Astrocyte of the hippocampus (primary cell): Measurements from ENCODE around the gene SPNS3.

Experiments
- DNase-seq: peaks from one replicate; pipeline ENCODE4 v3.0.0; 2011; ENCODE audit warnings: low read depth, low spot score

Gene SPNS3

DNA sequence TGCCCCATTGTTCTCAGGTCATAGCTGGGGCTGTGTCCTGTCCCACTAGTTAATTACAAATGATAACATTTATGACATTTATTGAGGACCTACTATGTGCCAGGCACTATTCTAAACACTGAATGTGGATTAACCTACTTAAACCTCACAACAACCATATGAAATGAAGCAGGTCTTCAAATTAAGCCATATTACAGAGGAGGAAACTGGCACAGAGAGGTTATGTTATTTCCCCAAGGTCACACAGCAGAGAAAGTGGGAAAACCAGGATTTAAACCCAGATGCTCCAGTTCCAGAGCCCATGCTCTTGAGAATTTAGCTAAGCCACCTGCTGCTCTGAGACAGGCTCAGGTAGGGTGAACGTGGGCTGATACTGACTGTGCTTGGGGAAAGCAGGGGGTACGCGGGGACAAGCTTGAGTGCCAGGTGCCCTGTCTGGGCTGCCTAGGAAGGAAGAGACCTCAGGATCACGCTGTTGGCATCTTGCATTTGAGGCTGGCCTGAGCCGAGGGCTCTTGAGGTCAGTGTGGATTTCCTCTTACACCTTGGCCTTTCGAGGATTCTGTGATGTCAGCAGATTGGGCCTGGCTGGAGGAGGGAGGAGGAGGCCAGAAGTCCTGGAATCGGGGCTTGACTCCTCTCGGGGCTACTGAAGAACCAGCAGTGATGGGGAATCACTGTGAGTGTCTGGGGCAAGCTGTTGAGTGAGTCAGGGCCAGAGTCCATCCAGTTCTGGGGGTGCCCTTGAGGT, 73.8 kb downstream of the SPNS3 start:
- no peak for DNase-seq

DNA sequence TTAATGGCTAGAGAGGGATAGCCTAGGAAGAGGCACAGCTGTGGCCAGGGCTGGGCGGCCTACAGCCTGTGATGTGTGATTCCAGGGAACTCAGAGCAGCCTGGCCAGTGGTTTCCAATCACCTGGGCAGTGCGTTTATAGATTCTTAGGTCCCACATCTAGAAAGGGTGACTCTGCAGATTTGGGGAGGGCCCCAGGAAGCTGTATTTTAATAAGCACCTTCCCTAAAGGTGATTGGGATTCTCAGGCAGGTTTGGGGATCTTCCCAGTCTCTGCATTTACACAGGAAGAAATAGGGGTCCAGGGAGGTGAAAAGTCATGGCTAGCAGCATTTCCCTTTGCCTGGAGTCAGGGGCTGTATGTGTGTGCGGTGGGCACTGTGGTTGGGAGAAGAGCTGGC, 74.5 kb downstream of the SPNS3 start:
- no peak for DNase-seq

DNA sequence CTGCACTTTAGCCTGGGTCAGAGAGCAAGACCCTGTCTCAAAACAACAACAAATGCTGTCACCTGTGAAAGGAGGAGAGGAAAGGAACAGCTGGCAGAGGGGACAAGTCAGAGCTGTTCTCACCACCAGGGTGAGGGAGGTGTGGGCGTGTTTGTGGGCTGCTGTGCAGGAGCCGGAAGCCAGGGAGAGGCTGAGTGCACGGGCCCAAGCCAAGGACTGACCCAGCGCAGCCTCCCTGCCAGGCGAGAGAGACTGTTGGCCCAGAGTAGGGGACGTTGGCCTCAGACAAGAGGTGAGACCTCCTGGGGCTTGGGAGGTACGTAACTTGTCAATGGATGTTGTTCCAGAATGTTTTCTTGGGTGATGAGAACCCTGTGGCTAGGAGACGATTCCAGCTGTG, 75.7 kb downstream of the SPNS3 start:
- DNase-seq: peak; percentile 36

GRCh38 chr17:4509923-4510617, 76.3 kb downstream of the SPNS3 start:
- DNase-seq: peak; percentile 46

DNA sequence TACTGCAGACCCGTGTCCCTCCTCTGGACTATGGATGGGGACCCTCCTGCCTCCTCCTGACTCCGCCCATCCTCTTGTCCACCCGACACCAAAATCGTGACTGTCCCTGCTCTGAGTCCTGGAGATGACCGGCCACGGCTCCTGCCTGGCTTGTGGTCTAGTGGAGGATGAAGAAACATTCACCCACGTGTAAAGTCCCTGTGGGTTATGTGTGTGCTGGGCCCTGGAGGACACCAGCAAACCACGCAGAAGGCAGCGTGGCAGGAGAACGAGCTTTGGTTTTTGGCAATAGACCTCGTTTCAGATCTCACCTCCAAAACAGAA, 76.8 kb downstream of the SPNS3 start:
- no peak for DNase-seq

DNA sequence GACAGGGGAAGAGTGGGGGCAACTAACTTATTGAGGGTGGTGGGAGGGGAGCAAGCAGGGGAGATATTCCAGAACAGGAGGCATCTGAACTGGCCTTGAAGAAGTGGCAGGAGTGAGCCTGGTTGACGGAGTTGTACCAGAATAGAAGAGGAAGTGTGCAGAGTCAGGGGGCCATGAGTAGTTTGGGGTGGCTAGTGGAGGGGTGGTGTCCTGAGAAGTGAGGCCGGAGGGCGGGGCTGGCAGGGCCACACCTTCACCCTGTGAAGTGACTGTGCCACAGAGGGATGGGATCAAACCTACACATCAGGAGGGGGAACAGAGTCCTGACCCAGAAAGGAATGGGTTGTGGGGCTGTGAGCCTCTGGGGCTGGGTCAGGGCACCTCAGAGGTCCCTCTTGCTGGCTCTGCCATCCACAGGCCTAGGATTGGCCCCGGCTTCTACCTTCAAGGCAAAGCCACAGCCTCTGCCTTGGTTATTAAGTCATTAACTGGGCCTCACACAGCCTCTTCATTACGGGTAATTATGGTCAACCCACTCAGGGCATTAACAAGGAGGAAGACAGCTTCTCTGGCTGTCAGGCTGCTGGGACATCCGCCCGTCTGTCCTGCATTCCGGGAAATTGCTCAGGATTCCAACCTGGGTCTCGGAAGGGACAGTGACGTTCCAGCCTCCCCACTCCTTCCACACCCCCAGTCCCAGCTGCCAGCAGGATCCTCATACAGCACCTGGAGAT, 77.6 kb downstream of the SPNS3 start:
- DNase-seq: no peak

DNA sequence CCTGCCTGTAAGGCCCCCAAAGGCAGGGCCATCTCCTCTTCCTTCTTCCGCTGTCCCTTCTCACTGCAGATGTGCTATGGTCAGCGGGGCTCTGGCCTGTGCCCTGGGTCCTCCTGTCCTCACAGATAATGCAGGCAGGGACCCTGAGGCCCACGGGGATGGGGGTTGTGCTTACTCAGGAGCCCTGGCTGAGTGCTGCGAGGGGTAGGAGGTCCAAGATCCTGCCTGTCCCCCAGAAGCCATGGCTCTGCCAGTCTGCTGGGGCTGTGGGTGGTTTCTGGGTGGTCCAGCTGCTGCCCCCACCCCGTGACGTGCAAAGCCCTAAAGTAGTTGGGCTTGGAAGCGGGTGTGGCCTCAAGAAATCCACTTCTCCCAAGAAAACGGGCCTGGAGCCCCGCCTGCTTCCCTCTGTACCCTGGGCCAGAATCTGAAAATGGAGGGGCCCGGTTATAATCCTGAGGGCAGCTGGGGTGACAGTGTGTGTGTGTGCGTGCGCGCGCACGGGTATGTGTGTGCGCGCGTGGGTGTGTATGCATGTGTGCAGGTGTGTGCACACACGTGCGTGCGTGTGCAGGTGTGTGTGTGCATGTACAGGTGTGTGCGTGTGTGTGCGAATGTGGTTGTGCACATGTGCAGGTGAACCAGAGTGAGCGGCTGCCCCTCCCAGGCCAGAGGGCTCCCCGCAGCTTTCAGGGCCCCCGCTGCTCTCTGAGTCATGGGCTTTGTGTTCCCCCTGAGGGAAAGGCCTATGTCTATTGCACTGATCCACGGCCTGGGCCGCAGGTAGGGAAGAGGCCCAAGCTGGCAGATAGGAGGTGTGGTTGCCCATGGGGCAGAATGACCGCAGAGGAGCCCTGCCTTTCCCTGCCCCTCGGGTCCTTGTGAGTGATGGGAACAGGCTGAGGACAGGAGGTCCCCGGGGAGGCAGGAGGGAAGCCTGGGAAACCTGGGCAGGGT, 78.7 kb downstream of the SPNS3 start:
- DNase-seq: no peak

GRCh38 chr17:4513113-4514032, 79.6 kb downstream of the SPNS3 start:
- DNase-seq: no peak

GRCh38 chr17:4514206-4514605, 80.5 kb downstream of the SPNS3 start:
- DNase-seq: no peak

DNA sequence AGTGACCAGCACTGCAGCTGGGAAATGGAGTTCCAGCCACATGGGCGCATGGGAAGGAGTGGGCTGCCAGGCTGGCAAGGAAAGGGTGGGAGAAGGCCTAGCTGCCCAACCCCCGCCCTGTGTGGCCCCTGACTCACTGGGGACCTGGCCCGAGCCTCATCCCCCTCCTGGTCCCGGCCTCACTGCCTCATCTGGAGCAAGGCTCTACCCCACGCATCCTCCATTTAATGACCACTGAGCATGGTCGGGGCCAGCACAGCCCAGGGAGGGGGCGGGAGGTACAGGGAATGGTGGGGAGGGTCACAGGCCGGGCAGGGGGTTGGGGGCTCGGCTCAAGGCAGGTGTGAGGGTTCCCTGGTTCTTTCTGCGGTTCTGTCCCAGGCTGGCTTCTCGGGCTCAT, 81.0 kb downstream of the SPNS3 start:
- no peak for DNase-seq

- no peak for DNase-seq
Measured at GRCh38 chr17:4515501-4515900, 81.8 kb downstream of the SPNS3 start.

- no peak for DNase-seq
Measured at GRCh38 chr17:4516735-4517134, 83.0 kb downstream of the SPNS3 start.

GRCh38 chr17:4518901-4519300, 85.2 kb downstream of the SPNS3 start:
- DNase-seq: no peak

DNA sequence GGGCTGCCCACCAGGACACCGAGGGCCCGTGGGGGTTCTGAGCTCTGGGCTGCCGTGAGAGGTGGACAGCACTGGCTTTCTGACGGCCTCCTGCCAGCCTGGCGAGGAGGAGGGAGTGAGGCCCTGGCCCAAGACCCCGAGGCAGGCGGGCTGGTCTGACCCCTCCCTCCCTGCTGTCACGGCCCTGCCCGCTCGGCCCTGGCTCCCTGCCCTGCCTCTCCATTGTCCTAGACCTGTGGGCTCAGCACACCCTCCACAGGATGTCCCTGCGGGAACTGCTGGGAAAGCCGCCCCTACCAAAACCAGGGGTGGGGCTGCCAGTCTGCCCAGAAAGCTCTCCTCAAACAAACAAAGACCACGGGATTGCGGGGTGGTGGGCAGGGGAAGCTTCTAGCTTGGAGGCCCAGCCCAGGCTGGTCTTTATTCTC, 85.6 kb downstream of the SPNS3 start:
- peak; percentile 51 for DNase-seq

DNA sequence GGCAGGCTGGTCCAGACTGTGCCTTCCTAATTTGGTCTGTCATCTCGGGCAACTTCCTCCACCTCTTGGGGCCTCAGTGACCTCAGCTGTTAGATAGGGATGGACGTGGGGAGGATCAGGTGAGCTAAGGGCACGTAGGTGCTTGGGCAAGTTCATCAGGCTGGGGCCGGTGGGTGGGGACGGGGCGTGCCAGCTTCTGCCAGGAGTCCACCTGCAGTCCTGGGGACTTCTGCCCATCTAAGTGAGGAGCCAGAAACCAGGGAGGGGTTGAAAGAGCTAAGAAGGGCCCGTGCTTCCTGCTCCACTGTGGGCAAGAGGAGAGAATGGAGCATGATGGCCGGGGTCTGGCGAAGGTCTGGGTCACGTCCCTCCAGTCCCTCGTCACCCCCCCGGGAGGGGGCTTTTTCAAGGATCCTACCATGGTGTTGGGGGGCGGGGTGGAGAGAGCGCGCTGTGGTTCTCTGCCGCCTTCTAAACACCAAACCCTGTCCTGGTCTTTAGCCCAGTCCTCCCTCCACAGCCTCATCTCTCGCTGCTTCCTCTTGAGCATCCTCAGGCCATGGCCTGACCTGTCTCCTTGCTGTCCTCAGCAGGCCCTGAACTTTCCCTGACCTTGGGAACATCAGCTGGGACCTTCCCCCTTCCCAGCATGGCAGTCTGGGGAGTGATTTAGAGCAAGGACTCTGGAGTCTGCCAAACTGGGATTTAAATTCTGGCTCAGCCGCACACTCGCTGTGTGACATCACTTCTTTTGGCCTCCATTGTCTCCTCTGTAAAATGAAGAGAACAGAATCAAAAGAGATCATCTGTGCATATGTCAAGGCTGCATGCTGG, 86.5 kb downstream of the SPNS3 start:
- no peak for DNase-seq

- peak; percentile 37 for DNase-seq
Measured at GRCh38 chr17:4520894-4521600, 87.3 kb downstream of the SPNS3 start.

GRCh38 chr17:4522661-4523060, 88.9 kb downstream of the SPNS3 start:
- DNase-seq: no peak

- DNase-seq: no peak
Measured at GRCh38 chr17:4523946-4524345, 90.2 kb downstream of the SPNS3 start.
